ENCODE results near the gene SSNA1.
"Not testable (repeated sequence)": the region's sequence is repeated elsewhere in the genome, so short reads cannot be mapped to it uniquely, and the experiment has no call there.

SSNA1 gene

DNA sequence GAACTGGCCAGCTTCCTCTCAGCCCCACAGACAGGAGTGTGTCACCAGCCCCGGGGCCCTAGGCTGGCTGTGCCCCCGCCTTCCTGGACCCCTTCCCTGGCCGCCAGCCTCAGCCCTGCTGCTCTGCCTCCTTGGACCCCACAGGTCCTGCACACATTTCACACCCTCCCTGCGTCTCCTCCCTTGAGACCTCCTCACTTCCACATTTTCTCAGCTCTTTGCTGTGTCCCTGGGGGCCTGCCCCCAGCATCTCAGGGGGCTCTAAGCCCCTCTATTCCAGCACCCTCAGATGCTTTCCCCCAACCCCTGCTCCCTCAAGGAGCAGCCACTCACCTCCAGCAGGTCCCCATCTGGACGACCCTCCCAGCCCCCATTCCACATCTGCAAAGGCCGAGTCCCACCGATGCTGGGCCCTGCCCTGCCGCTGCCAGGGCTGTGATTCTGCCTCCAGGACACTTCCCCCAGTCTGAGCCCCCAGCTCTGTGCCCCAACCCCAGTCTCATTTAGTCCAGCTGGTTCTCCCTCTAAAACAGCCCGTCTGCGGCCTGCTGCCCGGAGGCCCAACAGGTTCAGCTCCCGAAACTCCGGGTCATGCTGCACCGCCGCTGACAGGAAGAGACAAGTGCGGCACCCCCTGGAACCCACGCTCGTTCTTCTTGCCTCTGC, 46.4 kb downstream of the SSNA1 start:
- DNase-seq: no peak

DNA sequence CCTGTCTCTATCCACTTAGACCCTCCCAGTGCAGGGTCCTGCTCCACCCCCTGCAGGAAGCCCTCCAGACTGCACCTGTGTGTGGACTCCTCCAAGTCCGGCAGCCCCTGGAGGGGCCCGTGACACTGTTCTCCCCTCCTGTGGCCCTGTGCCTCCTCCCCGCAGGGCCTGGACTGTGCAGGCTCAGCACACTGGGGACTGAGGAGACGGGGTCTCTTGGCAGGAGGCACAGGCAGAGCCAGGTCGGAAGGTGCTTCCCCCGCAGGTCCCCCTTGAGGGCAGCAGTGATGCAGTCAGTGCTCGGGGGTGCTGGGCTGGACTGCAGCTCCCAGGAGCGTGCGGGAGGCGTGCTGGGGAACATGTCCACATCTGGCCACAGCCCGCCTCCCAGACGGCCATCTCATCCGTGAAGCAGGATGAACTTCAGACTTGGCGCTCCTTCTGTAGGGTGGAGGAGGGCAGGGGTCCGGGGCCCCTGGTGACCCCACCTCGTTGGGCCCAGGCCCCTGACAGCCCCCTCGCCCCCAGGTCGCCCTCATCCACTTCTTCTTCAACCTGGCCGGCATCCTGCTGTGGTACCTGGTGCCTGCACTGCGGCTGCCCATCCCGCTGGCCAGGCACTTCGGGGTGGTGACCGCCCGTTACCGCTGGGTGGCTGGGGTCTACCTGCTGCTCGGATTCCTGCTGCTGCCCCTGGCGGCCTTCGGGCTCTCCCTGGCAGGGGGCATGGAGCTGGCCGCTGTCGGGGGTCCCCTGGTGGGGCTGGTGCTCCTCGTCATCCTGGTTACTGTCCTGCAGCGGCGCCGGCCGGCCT, 47.2 kb downstream of the SSNA1 start:
- DNase-seq: no peak

DNA sequence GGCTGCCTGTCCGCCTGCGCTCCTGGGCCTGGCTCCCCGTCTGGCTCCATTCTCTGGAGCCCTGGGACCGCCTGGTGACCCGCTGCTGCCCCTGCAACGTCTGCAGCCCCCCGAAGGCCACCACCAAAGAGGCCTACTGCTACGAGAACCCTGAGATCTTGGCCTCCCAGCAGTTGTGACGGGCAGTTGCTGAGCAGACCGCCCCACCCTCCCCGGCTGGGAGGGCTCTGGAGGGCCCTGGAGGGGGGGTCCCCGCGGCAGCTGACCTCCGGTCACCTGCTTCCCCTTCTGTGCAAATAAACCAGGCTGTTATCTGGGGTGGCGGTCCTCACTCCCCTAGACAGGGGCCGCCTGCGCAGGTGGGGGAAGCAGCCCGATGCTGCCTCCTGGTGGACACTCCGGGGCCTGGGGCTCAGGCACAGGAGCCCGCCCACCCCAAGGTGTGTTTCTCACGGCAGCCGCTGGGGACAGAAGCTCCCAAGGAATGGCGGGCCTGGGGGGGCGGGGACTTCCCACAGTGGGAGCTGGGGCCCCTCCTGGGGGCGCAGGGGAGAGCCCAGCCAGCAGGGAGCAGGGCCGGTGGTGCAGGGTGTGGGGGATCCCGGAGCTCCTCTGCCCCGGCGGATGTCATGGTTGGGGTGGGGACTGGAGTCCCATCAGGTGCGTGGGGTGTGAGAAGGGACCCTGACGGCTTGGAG, 47.9 kb downstream of the SSNA1 start:
- peak; percentile 81 for DNase-seq

DNA sequence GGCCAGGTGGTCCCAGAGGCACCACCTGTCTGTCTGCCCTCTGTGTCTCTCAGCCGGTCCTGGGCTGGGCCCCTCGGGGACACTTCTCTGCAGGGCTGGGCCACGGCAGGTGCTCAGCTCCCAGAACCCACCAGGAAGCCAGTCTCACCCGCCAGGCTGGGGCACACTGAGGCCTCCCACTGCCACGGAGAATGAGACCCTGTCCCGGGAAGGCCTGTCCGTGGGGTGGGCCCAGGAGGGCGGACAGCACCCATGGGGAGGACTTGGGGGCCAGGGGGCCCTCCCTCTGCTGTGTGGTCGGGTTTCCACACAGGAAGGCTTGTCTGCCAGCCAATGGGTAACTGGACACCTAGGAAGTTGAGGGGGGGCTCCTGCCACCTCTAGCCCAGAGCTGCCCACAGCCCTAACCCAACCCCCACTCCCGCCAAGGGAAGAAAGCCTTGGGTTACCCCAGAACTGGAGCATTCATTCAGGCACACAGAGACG, 48.5 kb downstream of the SSNA1 start:
- DNase-seq: no peak

DNA sequence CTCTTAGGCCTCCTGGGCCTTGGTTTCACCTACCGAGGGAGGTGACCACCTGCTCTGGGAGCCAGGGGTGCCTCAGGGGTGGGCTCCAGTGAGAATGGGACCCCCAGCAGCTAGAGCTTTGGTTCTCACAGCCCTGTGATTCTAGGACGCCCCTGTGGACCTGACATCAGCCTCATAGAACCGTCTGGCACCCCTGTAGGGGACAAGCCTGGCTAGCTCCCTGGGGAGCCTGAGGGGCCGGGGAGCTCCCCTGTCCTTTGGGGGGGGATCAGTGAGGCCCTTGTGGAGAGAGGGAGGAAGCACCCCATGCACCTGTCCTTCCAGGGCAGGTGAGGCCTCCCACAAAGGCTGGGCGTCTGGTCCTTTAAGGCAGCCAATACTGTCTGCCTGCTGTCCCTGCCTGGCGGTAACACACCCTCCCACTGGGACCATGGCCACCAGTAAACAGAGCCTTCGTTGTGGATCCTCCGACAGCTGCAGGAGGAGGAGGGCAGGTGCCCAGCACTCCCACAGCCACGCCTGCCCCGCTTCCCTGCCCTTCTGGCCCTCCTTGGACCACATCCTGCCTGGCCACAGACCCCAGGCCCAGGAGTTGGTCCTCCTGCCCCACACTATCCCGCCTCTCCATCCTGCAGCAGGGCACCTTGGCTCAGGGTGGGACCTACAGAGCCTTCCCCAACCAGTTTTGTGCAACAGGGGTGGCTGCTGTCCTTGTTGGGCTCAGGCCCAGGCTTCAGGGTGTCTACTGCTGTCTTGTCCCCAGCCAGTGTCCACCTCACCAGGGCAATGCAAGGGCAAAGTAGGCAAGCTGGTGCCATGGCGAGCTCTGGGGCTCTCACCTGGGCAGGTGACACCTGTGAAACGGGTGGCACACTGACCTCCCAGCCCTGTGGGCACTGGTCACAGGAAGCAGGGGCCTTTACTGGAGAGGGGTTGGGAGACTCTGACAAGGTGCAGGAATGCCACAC, 49.6 kb downstream of the SSNA1 start:
- no peak for DNase-seq

DNA sequence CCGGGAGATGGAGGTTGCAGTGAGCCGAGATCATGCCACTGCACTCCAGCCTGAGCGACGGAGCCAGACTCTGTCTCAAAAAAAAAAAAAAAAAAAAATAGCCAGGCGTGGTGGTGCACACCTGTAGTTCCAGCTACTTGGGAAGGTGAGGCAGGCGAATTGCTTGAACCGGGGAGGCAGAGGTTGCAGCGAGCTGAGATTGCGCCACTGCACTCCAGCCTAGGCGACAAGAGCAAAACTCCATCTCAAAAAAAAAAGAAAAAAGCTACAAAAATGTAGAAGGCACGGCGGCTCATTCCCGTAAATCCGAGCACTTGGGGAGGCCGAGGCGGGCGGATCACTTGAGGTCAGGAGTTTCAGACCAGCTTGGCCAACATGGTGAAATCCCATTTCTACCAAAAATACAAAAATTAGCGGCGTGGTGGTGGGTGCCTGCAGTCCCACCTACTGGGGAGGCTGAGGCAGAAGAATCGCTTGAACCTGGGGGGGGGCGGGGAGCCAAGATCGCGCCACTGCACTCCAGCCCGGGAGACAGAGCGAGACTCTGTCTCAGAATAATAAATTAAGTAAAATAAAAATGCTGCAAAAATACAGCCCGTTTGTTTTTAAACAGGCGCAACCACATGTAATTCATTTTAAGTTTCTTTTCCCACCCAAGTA, 51.2 kb downstream of the SSNA1 start:
- not testable (repeated sequence) for DNase-seq
